Stimulated activated CD4-positive, alpha-beta T cell treated with anti-CD3 and anti-CD28 coated beads, Interleukin-4, amount 100 ng/mL, for 4 hours (primary cell): ENCODE results near the gene WWC2.
A peak's percentile ranks its signal among the peaks of the same experiment; 100 is the strongest.

Experiments used
- DNase-seq, 2 experiments: peaks; one replicate each; pipeline ENCODE4 v3.0.0-alpha.2; 2020

Gene WWC2

DNA sequence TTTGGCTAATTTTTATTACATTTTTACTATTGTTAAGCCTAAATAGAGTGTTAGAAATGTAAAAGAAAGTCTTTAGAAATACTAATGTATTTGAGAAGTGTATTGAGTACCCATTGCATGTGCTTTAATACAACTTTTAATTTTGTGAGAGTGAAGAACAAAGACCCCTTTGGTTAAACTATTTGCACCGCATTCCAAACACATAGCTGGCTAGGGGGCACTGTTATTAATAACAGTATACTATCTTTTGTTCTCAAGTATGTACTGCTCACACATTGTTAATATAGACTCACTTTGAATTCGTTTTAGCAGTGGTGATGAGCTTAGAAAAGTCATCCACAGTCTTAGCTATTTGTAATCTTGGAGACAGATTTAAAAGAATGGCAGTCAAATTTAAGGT, 114.9 kb downstream of the WWC2 start:
- no peak for DNase-seq

DNA sequence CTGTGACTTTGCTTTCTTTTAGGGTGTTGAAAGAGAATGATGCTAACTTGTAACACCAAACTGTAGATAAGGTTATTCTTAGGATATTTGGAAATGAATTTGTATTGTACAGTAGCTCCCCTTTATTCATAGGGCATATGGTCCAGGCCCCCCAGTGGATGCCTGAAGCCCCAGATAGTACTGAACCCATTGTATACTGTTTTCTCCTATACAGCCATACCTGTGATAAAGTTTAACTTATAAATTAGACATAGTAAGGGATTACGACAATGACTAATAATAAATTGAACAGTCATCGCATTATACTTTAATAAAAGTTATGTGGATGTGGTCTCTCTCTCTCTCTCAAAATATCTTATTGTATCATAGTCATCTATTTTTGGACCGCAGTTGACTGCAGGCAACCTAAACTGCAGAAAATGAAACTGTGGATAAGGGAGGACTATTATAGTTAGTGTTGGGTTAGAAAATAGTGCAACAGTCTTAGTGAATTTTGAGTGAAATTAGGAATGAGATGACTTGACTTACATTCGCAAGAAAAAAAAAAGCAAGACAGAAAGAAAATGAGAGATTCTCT, 115.9 kb downstream of the WWC2 start:
- DNase-seq: no peak

DNA sequence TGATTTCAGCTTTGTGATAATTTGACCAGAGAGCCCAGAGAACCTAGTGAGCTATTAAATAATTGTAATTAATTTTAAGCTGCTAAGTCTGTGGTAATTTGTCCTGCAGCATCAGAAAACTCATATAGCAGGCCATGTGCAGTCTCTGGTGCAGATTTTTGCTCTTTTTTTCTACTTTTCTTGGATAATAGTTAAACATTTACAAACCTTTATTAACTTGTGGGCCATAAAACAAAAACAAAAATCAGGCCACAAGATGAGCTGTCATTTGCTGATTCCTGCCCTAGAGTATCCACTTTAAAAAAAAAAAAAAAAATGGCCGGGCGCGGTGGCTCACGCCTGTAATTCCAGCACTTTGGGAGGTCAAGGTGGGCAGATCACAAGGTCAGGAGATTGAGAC, 121.2 kb downstream of the WWC2 start:
- DNase-seq: no peak

DNA sequence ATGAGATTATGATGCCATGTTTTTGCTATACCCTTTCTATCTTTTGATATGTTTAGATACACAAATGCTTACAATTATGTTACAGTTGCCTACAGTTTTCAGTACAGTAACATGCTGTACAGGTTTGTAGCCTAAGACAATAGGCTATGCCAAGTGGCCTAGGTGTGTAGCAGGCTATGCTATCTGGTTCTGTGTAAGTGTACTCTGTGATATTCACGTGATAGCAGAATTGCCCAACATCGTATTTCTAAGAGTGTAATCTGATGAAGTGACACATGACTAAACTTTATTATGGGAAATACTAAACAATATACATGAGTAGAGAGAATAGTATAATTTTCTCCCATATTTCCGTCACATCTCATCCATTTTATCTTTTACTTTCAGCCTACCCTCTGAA, 124.0 kb downstream of the WWC2 start:
- no peak for DNase-seq

DNA sequence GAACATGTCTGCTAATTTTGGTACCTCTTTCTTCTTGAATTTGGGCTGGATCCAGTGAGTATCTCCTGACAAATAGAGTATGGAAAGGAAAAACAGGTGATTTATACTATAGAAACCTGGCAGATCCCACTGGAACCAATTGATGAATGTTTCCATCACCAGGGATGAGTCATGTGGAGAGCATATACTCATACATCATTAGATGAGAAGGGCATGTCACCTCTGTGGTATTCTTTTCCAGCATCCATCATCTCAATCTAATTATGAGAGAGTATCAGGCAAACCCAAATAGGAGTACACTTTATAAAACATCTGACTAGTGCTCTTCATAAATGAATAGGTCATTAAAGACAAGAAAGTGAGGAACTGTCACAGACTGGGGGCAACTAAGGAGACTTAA, 130.3 kb downstream of the WWC2 start:
- DNase-seq: no peak

DNA sequence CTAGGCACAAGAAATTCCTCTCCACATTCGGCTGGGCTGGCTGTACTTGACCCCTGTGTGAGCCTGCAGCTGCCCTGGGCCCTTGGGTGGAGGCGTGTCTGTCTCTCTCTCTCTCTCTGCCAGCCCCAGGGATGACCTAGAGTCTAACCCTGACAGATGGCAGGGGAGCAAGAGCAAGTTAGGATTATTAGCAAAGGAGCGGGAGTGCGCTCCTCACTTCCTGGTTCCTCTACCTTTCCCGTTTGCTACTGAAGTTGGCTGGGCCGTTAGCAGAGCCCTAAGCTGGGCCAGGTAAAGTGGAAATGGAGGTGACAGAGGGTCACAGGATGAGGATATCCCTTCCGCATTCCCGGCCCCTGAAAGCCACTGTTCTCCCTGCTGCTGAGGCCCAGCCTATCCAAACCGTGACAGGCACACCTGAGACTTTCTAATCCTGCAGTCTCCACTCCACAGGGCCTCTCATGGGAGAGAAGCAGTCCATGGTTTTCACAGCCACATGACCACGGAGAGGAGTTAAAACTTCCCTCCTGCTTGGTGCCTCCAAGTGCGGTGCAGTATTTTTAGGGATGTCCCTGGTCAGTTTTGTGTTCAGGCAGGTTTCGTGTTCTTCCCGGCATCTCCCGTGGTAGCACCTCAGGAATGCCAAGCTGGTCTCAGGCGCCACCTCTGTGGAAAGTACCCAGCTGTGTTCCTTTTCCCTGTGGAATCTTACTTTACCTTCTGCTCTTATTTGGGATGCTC, 141.7 kb downstream of the WWC2 start:
- DNase-seq: no peak

DNA sequence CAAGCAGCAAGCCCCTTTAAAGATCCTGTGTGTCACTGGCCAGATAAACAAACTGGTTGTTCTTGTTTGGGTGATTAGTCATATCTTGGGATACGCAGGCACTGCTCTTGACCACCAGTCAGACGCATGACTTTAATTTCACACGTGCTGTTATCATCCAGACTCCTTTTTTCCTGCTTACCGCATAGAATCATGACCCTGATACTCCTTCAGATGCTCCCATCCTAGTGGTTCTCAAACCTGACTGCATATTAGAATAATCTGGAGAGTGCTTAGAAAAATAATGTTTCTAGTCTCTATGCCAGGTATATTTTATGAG, 142.2 kb downstream of the WWC2 start:
- no peak for DNase-seq

DNA sequence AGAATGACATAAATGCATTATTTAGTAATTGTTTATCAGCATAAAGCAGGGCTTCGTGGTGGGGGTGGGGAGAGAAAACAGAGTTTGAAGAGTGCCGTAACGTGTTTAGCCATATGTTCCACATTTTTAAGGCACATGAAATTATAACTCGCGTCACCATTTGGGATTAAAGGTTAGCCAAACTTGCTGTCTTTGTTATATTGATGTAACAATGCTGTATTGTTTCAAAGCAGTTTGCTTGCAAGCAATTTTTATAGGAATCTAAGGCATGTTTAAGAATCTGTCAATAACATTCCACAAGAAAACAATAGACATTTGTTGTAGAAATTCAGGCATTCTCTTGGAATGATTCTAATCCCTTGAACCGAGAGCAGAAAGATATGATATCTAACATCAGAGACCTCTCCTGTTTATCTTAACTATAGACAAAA, 142.7 kb downstream of the WWC2 start:
- no peak for DNase-seq

DNA sequence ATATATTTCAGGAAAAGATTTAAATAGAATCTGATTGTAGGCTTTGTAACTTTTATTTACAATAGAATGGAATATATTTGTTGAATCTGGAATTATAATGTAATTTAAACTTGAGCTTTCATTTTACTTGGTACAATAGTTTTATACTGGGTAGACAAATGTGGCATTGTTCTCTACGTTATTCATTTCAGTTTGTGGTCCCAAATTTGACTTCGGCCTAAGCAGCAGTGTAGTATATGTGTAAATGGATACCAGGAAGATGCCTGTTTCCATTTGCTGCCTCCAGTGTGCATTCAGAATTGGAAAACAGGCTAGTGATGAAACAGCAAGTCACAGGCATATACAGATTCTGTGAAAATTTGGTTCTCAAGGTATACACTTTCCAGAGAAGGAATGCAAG, 143.2 kb downstream of the WWC2 start:
- no peak for DNase-seq

DNA sequence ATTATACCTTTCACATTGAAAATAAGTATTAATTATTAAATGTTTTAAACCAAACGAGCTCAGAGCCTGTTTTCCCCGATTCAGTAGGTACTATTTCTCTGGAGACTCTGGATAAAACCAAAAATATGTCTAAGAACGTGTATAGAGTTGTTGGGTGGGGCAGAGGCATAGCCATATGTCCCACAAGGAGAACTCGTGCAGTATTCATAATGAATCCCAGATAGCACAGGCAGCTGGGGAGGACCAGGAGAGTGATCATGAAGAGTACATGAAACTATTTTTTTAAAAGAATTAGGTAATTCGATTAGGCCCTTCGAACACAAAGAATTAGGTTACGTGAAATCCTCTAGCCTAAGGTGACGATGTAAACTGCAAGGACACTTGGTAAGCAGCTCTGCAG, 145.0 kb downstream of the WWC2 start:
- DNase-seq: no peak

DNA sequence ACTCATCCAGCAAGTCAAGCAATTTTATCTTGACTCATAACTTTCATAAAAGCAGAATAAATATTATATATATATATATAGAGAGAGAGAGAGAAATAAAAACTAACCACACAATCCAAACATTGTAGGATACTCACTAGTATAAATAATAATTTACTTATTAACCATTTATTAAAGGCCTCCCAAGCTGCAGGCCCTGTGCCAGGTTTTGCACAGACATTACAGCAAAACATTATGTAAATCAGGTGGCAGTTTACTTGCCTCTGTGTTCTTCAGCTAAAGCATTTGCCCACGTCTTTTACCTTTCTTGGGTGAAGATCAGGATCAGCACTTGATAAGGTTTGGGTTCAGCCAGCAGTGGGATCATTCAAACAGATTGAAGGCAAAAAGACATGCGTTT, 145.4 kb downstream of the WWC2 start:
- no peak for DNase-seq

DNA sequence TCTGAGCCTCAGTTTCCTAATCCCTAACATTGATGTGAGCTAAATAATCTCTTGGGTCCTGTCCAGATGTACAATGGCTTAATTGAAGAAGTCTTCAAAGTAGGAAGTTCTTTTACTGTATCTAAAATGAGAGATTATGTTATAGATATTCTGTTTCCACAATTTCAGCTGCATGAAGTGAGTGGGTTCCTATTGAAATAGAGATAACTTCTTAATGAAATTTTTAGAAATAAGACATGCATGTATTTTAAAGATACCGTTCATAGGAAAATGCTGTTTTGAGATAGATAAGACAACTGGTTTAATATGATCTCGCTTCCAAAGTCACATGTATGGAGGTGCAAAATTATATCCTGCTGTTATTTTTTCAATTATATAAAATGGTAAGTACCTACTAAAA, 149.1 kb downstream of the WWC2 start:
- no peak for DNase-seq

DNA sequence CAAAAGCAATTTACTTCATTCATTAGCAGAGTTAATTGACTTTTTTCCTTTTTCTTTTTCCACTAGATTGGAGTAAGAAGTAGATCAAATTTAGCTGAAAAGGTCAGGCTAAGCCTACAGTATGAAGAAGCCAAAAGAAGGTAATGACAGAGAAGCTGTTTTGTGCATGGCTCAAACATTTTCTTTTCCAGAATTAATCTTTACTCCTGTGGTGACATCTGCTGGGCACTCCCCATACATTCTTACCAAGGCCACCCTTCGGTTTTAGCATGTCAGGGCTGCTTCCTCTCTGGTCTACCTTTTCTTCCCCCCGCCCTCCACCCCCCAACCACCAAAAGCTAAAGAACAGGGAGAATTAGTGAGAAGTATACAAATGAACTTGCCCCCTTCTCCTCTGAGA, 150.8 kb downstream of the WWC2 start:
- no peak for DNase-seq

DNA sequence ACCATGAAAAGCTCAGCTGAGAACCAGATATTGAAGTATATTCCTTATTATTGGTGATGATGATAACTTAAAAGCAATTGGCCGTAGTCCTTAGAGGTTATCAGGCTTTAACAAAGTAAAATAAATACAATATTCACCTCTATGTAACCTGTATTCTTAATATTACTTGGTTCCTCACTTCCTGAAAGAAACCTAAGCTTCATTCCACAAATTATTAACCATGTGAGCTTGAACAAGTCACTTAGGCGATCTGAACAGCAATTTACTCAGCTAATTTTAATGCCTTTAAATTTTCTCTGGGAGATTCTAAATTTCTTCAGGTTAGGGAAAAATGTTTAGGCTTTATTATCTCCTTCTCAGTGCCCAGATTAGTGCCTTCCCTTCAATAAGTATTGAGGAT, 151.8 kb downstream of the WWC2 start:
- DNase-seq: no peak

DNA sequence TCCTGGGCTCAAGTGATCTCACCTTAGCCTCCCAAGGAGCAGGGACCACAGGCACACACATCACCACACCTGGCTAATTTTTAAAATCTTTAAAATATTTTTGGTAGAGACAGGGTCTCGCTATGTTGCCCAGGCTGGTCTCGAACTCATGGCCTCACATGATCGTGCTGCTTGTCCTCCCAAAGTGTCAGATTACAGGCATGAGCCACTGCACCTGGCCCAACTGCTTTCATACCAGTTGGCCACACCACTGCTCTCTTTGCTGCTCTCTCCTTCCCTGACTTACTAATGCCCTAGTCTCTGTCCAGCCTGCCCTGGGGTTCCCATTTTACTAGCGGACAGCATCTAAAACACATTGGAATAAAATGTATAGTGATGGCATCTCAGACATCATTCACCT, 153.9 kb downstream of the WWC2 start:
- no peak for DNase-seq

DNA sequence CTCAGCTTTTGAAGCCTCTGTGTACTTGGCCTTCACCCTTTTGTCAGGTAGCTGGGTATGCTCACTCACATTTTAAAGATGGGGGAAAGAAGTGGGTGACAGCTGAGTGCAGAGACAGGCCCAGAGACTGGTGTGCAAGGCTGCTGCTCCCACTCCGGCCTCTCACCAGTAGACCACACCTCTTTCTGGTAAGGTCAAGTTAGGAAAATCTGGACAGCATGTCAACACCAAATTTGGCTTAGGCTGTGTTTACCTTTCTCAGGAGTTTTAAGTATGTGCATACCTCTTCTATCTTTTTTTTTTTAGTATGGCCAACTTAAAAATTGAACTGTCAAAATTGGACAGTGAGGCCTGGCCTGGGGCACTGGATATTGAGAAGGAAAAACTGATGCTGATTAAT, 154.4 kb downstream of the WWC2 start:
- no peak for DNase-seq

DNA sequence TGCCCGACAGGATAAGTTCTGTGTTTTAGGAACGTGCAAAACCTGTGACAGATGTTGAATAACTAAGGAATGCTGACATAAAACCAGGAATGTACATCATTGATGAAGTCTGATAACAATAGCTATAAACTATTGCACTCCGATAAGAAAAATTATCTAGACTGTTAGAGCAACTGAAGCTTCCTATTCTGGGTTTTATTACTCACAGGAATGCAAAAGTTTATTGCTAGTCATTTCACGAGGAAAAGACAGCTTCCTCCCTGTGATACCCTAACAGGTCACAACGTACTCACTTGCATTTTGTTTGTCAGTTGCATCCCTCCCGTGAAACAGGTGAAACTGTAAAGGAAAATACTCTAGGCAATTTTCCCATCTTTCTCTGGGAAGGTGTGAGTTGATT, 155.1 kb downstream of the WWC2 start:
- no peak for DNase-seq

DNA sequence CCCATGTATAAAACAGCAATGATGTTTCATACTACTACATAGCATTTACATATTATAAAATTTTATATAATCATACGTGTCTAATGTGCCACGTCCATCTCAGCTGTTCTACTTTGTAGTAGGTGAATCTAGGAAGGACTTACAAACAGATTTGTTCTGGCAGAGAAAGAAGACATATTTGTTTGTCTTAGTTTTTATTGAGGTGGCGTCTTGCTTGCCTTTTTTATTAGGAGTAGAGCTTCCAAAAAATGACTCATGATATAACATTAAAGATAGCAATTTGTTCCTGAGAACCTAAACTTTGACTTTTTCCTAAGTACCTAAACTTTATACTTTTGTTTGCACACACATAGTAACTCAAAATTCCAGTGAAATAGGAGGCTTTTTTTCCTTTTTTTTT, 156.4 kb downstream of the WWC2 start:
- no peak for DNase-seq

DNA sequence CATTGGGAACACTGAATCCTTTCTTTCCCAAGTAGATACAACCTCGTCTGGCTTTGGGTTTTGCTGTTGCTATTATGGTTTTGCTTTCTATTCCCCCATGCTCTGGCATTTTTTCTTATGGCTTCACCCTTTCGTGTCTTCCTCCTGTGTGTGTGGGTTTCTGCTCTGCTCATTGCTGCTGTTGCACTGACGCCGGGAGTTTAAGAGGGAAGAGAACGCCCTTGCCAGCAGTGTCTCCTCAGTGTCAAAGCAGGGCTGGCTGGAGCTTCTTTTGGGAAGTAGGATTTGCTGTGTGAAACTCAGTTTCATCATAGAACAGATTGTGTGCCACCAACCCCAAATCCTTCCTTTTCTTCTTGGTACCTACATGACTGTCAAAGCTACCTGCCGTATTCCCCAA, 157.3 kb downstream of the WWC2 start:
- DNase-seq: no peak

DNA sequence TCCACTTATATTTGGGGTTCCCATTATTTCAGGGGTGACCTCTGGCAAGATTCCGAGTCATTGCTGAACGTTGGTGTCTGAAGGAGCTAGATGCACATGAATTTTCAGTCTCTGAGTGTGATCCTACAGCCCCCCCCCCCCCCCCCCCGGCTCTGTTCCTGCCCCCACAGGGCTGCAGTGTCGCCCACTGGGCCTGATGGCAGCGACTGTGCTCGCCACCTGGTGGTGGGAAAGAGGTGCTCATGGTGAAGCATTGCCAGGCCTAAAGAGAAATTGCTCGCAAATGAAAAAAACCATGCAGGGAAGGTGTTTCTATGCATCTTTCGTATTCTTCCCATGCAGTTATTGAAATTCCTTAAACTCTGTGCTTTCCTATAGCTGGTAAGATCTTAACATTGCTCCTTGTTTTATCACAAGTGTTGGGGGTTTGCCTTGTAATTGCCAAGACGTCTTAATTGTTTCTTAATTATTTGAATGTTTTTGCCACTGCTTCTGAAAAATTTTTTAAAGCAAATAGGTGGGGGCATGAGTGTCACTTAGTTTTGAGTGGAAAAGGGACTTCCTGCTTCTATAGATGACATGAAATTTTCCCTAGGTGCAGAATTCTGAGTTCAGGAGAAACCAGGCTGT, 157.8 kb downstream of the WWC2 start:
- peak; percentile 24 to 38 for DNase-seq

DNA sequence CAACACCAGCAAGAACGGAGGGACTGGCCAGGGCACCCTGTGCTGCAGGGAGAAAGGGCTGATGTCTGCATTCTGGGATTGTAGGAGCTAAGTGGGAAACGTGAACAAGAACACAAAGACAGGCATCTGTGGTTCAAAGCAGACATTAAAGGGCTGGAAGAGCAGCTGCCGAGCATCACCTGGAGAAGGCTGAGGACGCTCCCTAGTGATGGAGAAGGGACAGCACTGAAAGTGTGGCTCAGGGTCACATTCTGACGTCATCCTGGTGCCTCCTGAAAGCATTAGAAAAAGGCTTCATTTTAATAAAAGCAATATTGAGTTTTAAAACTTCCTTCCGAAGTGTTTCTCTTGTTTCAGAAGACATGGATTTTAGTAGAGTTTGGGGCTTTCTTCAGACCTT, 158.8 kb downstream of the WWC2 start:
- DNase-seq: no peak

DNA sequence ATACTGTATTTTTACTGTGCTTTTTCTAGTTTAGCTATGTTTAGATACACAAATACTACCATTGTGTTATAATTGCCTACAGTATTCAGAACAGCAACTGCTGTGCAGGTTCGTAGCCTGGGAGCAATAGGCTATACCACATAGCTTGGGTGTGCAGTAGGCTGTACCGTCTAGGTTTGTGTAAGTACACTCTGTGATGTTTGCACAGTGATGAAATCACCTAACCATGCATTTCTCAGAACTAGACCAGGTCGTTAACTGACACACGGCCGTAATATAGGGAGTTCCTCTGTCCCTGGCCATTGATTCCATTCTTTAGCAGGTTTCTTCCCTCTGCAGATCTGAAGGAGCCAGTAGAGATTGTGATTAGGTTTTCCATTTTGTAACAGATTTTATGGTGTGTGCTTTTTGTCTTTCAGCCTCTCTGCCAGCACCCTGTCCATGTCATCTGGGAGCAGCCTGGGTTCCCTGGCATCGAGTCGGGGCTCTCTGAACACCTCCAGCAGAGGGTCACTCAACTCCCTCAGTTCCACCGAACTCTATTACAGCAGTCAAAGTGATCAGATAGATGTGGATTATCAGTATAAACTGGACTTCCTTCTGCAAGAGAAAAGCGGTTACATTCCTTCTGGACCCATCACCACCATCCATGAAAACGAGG, 161.6 kb downstream of the WWC2 start:
- DNase-seq: no peak

DNA sequence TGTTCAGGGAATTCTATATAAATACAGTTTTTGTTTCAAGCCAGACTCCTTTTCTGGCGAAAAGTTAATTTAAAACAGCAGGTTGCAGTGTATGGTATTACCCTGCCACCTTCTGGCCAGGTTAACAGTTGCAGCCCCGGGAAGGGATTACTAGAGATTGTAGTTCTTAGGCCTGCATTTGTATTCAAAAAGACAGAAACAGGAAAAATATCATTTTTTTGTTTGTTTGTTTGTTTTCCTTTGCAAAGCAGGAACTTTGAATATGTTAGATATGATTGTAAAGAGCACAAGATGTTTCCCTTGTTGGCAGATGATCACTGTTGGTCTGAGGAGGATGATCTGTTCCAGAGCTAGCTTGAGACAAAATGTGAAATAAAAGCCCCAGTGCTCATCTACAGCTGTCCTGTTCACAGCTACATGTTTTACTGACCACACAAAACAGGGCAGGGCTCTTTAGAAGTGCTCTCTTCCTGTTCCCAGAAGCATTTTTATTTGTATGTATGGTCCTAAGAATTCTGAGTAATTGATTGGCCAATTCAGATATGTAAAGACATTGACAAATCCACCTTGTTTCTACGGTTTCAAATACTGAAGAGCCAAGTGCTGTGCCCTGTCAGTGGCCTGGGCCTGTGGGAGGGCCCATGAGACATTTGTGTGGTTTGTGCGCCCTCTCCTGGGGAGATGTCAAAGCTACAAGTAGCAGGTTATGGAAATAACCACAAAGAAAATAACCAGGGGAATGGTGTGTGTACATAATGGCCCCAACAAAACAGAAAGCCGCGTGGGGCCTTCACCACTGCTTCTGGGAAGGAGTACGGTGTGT, 163.1 kb downstream of the WWC2 start:
- DNase-seq: peak; percentile 60 to 67

DNA sequence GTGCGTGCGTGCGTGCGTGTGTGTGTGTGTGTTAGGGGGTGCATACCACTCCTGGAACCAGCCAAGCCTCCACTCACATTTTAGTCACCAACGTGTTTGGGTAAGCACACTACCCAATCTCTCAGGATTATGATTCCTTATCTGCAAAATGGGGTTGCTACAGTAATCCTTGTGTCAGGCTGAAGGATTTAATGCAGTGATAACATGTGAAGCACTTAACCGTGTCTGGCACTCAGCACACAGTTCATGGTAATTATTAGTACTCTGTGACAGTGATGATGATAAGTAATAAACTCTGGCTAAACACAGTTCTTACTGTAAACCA, 163.7 kb downstream of the WWC2 start:
- no peak for DNase-seq
